ENCODE data around the gene PRKG2. TPM values are rescaled to one million over a fixed set of nuclear protein-coding genes. Genes with fewer than 3 reads are reported as not detected.

PRKG2 gene
- total RNA-seq, 1 experiment from 2014 or later: 0.05 TPM

GRCh38 chr4:81039351-81039972 is 175.6 kb downstream of the PRKG2 start:
- DNase-seq (ENCODE audit: low read depth): no peak

GRCh38 chr4:81038636-81039350 is 176.2 kb downstream of the PRKG2 start:
- no peak for DNase-seq (ENCODE audit: low read depth)

Other genes starting within 250 kb of the PRKG2 start
- gene BMP3, start 184.5 kb downstream of the PRKG2 start, total RNA-seq (2014; rRNA removed; shearing (Covaris generic)): 0.02 TPM in 1 of 2 replicates, not detected in the other

Measured in HT1080 (cell line).